Upper lobe of left lung (tissue), 6 donors: ENCODE results near the gene CPSF4L. TPM values are rescaled to one million over a fixed set of nuclear protein-coding genes. Genes with fewer than 3 reads are reported as not detected.

Experiments used
- ATAC-seq, 2 donors: fragments of 200-7000 bp; cut with Tn5 transposase; one replicate each; pipeline ENCODE4 v1.9.1; 2022; ENCODE audit warnings: mild to moderate bottlenecking in 2 of 2, moderate library complexity in 2 of 2; ENCODE audit not compliant: low FRiP score in 2 of 2
- DNase-seq, 2 donors: peaks; one replicate each; pipeline ENCODE4 v3.0.0-alpha.2; 2019 to 2020
- H3K27ac ChIP-seq, 4 donors: fragments of 200-600 bp; sonication (generic); one replicate each; pipeline ENCODE4 v1.5.1; 2016 to 2019
- H3K27me3 ChIP-seq, 4 donors: fragments of 200-600 bp; sonication (generic); one replicate each; pipeline ENCODE4 v1.5.1; 2017 to 2019
- H3K36me3 ChIP-seq, 4 donors: fragments of 200-600 bp; sonication (generic); one replicate each; pipeline ENCODE4 v1.5.1; 2016 to 2019
- H3K4me1 ChIP-seq, 4 donors: fragments of 200-600 bp; sonication (generic); one replicate each; pipeline ENCODE4 v1.5.1; 2018 to 2019
- H3K4me3 ChIP-seq, 4 donors: fragments of 200-600 bp; sonication (generic); one replicate each; pipeline ENCODE4 v1.5.1; 2017 to 2019; ENCODE audit warnings: mild to moderate bottlenecking in 2 of 4, moderate library complexity in 1 of 4
- H3K9me3 ChIP-seq, 4 donors: fragments of 200-600 bp; sonication (generic); one replicate each; pipeline ENCODE4 v1.5.1; 2018 to 2019
- EP300 ChIP-seq, 4 donors: sonication (generic); formaldehyde crosslinking; IDR thresholded peaks; one replicate each; pipeline ENCODE4 v1.5.1; 2017; ENCODE audit warnings: antibody characterized with exemption in 4 of 4, control low read depth in 2 of 4
- POLR2A ChIP-seq, 4 donors: fragments of 450-650 bp; IDR thresholded peaks; one replicate each; pipeline ENCODE4 v1.5.1; 2016 to 2017; ENCODE audit warnings: antibody characterized with exemption in 4 of 4, mild to moderate bottlenecking in 2 of 4
- POLR2AphosphoS5 ChIP-seq, 2 donors: sonication (generic); formaldehyde crosslinking; IDR thresholded peaks; one replicate each; pipeline ENCODE4 v1.5.1; 2017; ENCODE audit warnings: antibody characterized with exemption in 2 of 2
- WGBS, 2 donors: methylation state at CpG; one replicate each; pipeline ENCODE4 v1.1.5; 2017 to 2018; 5-methylcytosine and 5-hydroxymethylcytosine counted together
- total RNA-seq, 6 donors: library from RNA; depleted of rRNA in 4 of 6; stranded (reverse); fragments of >200 nt in 4 of 6; gene quantifications; one replicate each; pipeline versions ENCODE4 v1.1.0 to v1.2.1, GENCODE V29; 2016 to 2021
- TF ChIP-seq, protein P1 (sequence below), 6 experiments: fragments of 450-650 bp in 4 of 6; fragments of 200-600 bp in 2 of 6; sonication (generic) in 2 of 6; IDR thresholded peaks; one replicate each; pipeline ENCODE4 v1.5.1; 2016 to 2019; ENCODE audit warnings: antibody characterized with exemption in 6 of 6
- donor health status: DM: no; HTN: no; CAD: no; lungs with moderate emphysema.
- donor health status: DM: no; HTN: yes; CAD: no; lungs with severe emphysema.

The CPSF4L gene
- total RNA-seq, 6 donors from 2014 or later = 0.46 TPM; not detected in 5

DNA sequence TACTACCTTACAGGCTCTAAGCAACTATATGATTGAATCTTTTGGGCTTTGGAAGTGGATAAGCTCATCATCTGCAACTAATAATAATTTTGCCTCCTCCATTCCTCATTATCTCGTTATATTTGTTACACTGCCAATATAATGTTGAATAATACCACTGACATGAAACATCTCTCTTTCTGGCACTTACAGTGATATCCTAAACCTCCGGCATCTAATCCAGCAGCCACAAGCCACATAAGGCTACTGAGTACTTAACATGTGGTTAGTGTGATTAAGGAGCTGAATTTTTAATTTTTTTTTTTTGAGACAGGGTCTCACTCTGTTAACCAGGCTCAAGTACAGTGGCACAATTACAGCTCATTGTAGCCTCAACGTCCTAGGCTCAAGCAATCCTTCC is 40.5 kb upstream of the CPSF4L start:
- no peak for DNase-seq
- peaks cover 62 to 77% (median 73%) of the 10 kb centered on the region in 4 donors for H3K4me1 ChIP-seq
- H3K36me3 ChIP-seq = peaks cover 0 to 3% (median 0%) of the 10 kb centered on the region in 4 donors
- H3K27me3 ChIP-seq = no peaks in the 10 kb centered on the region
- WGBS, 2 donors = 67 to 75% methylated on average over 3 of the region's 3 CpGs
- no peak for ATAC-seq
- H3K4me3 ChIP-seq = no peak overlapping the region
- TF ChIP-seq, protein P1, sequence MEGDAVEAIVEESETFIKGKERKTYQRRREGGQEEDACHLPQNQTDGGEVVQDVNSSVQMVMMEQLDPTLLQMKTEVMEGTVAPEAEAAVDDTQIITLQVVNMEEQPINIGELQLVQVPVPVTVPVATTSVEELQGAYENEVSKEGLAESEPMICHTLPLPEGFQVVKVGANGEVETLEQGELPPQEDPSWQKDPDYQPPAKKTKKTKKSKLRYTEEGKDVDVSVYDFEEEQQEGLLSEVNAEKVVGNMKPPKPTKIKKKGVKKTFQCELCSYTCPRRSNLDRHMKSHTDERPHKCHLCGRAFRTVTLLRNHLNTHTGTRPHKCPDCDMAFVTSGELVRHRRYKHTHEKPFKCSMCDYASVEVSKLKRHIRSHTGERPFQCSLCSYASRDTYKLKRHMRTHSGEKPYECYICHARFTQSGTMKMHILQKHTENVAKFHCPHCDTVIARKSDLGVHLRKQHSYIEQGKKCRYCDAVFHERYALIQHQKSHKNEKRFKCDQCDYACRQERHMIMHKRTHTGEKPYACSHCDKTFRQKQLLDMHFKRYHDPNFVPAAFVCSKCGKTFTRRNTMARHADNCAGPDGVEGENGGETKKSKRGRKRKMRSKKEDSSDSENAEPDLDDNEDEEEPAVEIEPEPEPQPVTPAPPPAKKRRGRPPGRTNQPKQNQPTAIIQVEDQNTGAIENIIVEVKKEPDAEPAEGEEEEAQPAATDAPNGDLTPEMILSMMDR (IDR thresholded peaks at IDR 0.05) = no peak
- TF ChIP-seq POLR2AphosphoS5 (IDR thresholded peaks at IDR 0.05) (no peak), EP300 (IDR thresholded peaks at IDR 0.05) (no peak), POLR2A (IDR thresholded peaks at IDR 0.05) (no peak)
- peak overlapping the region in 2 of 4 donors; percentile 19 to 48 for H3K27ac ChIP-seq
- H3K9me3 ChIP-seq = no peaks in the 10 kb centered on the region

GRCh38 chr17:73301369-73301768 is 39.7 kb upstream of the CPSF4L start:
- no peak for DNase-seq
- Histone ChIP-seq H3K27me3 (no peaks in the 10 kb centered on the region), H3K9me3 (no peaks in the 10 kb centered on the region), H3K4me3 (no peak overlapping the region), H3K27ac (peak overlapping the region in 2 of 4 donors; percentile 19 to 58), H3K36me3 (peaks cover 0 to under 1% (median 0%) of the 10 kb centered on the region in 4 donors), H3K4me1 (peaks cover 54 to 71% (median 66%) of the 10 kb centered on the region in 4 donors)
- WGBS, 2 donors = 89 to 97% methylated on average over 2 of the region's 2 CpGs
- no peak for ATAC-seq
- TF ChIP-seq EP300 (IDR thresholded peaks at IDR 0.05) (no peak), POLR2A (IDR thresholded peaks at IDR 0.05) (no peak), POLR2AphosphoS5 (IDR thresholded peaks at IDR 0.05) (no peak)
- TF ChIP-seq, protein P1 (IDR thresholded peaks at IDR 0.05) = no peak

DNA sequence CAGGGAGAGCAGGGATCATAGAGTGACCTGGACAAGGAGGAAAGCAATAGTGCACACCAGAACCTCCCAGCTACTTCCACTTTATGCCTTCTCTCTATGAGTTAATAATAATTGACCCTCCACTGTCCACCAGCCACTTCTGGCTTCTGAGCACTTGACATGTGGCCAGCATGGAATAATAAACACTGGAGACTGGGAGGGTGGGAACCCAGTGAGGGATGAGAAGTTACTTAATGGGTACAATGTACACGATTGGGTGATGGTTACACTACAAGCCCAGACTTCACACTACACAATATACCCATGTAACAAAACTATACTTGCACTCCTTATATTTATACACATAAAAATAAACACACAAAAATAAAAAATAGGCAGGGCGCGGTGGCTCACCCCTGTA is 38.7 kb upstream of the CPSF4L start:
- no peak overlapping the region for H3K4me3 ChIP-seq
- no peaks in the 10 kb centered on the region for H3K36me3 ChIP-seq
- WGBS, 2 donors = 69 to 76% methylated on average over 3 of the region's 3 CpGs
- H3K9me3 ChIP-seq = no peaks in the 10 kb centered on the region
- DNase-seq (no peak), ATAC-seq (no peak)
- TF ChIP-seq POLR2A (IDR thresholded peaks at IDR 0.05) (no peak), POLR2AphosphoS5 (IDR thresholded peaks at IDR 0.05) (no peak), EP300 (IDR thresholded peaks at IDR 0.05) (no peak)
- TF ChIP-seq, protein P1 (IDR thresholded peaks at IDR 0.05) = no peak
- H3K4me1 ChIP-seq = peaks cover 44 to 67% (median 59%) of the 10 kb centered on the region in 4 donors
- H3K27me3 ChIP-seq = no peaks in the 10 kb centered on the region
- H3K27ac ChIP-seq = peak overlapping the region in 3 of 4 donors; percentile 33 to 67 (median 58)

DNA sequence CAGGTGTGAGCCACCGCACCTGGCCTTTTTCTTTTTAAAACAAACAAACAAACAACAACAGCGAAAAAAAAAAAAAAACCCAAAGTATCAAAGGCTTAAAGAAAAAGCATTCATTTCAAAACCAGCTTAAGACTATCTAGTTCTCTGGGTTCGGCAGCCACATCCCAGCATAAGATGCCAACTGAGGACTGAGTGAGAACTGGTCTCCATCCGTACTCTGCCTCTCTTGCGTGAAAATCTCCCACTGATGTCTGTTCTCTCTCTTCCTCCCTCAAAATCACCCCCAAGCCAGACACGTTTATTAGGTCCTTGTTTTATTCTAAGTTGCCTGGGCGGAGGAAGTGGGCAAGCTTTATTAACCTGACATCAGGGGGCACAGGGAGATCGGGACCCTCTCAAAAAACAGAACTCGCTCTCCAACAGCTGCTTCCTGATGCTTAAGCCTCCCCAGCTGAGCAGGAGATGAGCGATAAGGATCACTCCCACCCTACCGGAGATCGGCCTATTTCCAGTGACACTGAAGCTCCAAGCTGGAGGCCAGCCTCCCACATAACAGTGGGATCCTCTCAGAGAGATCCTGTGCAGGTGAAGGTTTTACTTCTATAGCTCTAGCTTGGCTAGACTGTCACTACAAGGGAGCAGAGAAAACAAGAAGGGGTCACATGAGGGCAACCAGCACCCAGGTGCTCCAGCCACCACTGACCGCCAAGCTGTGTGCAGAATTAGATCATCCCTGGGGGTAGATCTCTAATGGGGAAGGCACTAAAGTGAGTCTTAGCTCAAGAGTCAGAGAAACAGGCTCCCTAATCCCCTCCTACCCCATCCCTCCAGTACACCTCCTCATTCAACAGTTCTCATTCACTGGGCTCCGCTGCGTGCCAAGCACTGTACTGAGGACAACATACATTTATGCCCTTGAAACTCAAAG is 36.5 kb upstream of the CPSF4L start:
- DNase-seq = no peak
- Histone ChIP-seq H3K36me3 (no peaks in the 10 kb centered on the region), H3K4me1 (peaks cover 38 to 67% (median 60%) of the 10 kb centered on the region in 4 donors), H3K27ac (peak overlapping the region; percentile 12 to 78 (median 55)), H3K4me3 (no peak overlapping the region), H3K27me3 (no peaks in the 10 kb centered on the region), H3K9me3 (no peaks in the 10 kb centered on the region)
- TF ChIP-seq POLR2AphosphoS5 (IDR thresholded peaks at IDR 0.05) = no peak
- no peak for TF ChIP-seq EP300 (IDR thresholded peaks at IDR 0.05)
- WGBS, 2 donors = 48 to 56% methylated on average over 15 of the region's 15 CpGs
- ATAC-seq = peak in 1 of 2 donors; percentile 48

DNA sequence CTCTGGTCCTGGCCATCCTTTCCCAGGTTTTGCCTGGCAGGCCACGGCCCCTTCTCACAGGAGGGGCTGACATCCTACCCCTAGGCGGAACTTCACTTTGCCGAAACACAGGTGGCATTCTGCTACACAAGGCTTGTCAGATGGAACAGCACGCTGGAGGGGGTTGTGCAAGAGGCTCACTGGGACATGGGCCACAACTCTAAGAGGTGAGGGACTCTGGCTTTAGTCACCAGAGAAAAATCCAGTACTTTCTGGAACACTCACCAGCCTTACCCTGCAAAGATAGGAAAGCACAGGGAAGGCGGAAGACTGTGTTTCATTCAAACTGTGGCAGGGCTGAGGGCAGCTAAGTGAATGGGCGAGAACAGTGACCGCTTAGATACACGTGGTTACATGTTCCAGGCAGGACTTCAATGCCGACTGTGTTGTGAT is 31.8 kb upstream of the CPSF4L start:
- H3K27me3 ChIP-seq = no peaks in the 10 kb centered on the region
- H3K4me3 ChIP-seq = no peak overlapping the region
- ATAC-seq (peak; percentile 12 to 78), DNase-seq (peak in 1 of 2 donors; percentile 90)
- TF ChIP-seq, protein P1 (IDR thresholded peaks at IDR 0.05) = no peak
- peak; percentile 60 to 64 for TF ChIP-seq POLR2AphosphoS5 (IDR thresholded peaks at IDR 0.05)
- peak in 1 of 4 donors; percentile 89 for TF ChIP-seq EP300 (IDR thresholded peaks at IDR 0.05)
- no peak for TF ChIP-seq POLR2A (IDR thresholded peaks at IDR 0.05)
- H3K4me1 ChIP-seq = peaks cover 66 to 85% (median 75%) of the 10 kb centered on the region in 4 donors
- peak overlapping the region; percentile 73 to 93 (median 86) for H3K27ac ChIP-seq
- no peaks in the 10 kb centered on the region for H3K36me3 ChIP-seq
- WGBS, 2 donors = 39 to 53% methylated on average over 9 of the region's 9 CpGs
- no peaks in the 10 kb centered on the region for H3K9me3 ChIP-seq
